Retinal pigment epithelial cell (primary cell): ENCODE results near the gene ARSI.

ENCODE experiments used
- DNase-seq: peaks from one replicate; pipeline ENCODE4 v3.0.0-alpha.2; 2010; ENCODE audit warnings: low read depth
- H3K4me3 ChIP-seq: 2 replicates; pipeline ENCODE4 v1.5.1; 2011; ENCODE audit warnings: mild to moderate bottlenecking, low read length, control low read depth, moderate library complexity
- TF ChIP-seq, protein P1 (sequence below): conservative IDR thresholded peaks from 2 replicates; pipeline ENCODE4 v1.5.1; 2011; ENCODE audit warnings: low read depth, low read length, control low read depth, inconsistent platforms

ARSI gene

DNA sequence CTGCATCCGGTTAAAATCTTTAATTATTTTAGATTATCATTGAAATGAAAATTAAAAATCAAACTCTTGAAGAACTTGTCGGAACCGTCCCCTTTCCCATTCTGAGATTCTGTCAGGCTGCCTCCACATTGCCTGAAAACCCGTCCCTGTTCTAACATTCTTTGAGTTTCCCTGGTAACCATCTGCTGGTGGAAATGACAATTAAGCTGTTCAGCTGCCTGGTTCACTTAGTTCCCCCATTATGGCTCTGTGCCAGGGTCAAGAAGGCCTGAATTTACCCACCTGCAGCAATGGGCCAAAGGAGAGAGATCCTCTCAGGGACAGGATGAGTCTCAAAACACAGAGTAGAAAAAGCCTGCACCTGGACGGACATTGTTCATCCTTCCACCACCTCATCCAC, 43.0 kb upstream of the ARSI start:
- no peak overlapping the region for H3K4me3 ChIP-seq
- DNase-seq: no peak
- TF ChIP-seq, protein P1, sequence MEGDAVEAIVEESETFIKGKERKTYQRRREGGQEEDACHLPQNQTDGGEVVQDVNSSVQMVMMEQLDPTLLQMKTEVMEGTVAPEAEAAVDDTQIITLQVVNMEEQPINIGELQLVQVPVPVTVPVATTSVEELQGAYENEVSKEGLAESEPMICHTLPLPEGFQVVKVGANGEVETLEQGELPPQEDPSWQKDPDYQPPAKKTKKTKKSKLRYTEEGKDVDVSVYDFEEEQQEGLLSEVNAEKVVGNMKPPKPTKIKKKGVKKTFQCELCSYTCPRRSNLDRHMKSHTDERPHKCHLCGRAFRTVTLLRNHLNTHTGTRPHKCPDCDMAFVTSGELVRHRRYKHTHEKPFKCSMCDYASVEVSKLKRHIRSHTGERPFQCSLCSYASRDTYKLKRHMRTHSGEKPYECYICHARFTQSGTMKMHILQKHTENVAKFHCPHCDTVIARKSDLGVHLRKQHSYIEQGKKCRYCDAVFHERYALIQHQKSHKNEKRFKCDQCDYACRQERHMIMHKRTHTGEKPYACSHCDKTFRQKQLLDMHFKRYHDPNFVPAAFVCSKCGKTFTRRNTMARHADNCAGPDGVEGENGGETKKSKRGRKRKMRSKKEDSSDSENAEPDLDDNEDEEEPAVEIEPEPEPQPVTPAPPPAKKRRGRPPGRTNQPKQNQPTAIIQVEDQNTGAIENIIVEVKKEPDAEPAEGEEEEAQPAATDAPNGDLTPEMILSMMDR: no peak

DNA sequence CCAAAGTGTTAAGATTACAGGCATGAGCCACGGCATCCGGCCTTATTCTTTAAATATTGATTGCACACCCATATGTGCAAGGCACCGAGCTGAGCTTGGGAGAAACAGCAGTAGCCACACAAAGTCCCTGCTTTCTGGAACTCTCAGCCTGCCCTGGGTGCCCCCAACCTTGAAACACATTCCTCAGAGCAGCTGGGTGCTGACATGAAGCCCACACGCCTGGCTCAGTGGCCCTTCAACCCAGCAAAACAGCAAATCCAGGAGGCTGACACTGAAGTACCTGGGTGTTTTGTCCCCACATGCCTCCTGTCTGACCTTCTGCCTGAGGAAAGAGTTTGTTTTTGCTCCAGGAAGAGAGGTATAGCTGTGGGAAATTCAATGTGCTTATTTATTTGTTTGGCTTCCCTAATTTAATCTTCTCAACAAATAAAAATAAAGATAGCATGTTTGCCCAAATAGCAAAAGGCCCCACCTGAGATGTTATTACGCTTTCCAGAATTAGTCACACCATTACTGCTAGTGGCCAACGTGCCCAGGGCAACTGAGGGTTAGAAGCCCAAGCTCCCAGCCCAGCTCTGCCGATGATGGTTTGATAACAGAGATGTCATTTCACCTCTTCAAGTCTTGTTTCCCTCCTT, 41.4 kb upstream of the ARSI start:
- no peak for DNase-seq
- no peak overlapping the region for H3K4me3 ChIP-seq
- TF ChIP-seq, protein P1: no peak

DNA sequence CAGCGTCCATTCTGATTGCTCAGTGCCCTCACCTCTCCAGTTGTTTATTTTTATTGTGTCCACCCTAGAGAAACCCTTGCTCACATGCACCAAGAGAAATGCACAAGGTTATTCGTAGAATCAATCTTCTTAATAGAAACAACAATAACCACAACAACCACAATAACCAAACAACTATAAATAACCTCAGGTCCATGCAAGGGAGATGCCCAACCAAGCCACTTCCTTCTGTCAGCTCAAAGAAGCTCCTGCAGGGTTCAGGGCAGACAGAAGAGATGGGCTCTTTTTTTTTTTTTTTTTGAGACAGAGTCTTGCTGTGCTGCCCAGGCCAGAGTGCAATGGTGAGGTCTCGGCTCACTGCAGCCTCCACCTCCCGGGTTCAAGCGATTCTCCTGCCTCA, 39.9 kb upstream of the ARSI start:
- no peak overlapping the region for H3K4me3 ChIP-seq
- TF ChIP-seq, protein P1: no peak
- no peak for DNase-seq

- TF ChIP-seq, protein P1: no peak
- no peak for DNase-seq
These were observed 39.3 kb upstream of the ARSI start for GRCh38 chr5:150341989-150342388.

GRCh38 chr5:150341331-150341730, 38.6 kb upstream of the ARSI start:
- TF ChIP-seq, protein P1: no peak
- H3K4me3 ChIP-seq: no peak overlapping the region
- no peak for DNase-seq

More at GRCh38 chr5:150341989-150342388, 39.3 kb upstream of the ARSI start:
- H3K4me3 ChIP-seq: no peak overlapping the region

DNA sequence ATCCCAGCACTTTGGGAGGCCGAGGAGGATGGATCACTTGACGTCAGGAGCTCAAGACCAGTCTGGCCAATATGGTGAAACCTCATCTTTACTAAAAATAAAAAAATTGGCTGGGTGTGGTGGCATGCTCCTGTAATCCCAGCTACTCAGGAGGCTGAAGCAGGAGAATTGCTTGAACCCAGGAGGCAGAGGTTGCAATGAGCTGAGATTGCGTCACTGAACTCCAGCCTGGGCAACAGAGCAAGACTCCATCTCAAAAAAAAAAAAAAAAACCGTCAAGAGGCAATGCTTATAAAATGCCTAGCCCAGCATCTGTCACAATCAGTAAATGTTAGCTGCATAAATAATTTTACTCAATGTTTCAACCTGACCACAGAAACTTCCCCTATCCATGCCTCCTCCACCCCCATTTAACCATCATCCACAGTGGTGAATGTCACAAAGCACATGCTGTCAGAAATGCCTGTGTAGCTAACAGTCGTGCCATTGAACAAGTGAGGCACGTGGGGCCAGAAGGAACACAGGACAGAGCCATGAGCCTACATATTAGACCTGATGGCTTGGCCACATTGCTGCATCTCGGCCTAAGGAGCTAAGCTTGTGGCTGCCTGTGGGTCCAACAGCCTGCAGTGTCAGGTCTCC, 38.0 kb upstream of the ARSI start:
- H3K4me3 ChIP-seq: no peak overlapping the region
- TF ChIP-seq, protein P1: no peak
- no peak for DNase-seq

DNA sequence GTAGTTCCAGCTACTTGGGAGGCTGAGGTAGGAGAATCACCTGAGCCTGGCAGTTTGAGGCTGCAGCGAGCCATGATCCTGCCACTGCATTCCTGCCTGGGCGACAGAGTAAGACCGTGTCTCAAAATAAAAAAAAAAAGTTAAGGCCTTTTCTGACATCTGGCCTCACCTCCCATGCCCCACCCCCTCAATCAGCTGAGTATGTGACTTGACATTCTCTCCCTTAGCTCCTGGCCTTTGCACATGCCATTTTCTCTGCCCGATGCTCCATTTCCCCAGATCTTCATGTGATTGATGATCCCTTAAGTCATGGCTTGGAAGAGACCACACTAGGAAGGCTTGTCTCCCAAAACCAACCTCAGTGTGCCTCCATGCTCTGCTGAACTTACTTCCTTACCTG, 37.1 kb upstream of the ARSI start:
- no peak overlapping the region for H3K4me3 ChIP-seq
- no peak for DNase-seq
- TF ChIP-seq, protein P1: no peak
